ENCODE results near the gene PUS1. TPM values are rescaled to one million over a fixed set of nuclear protein-coding genes. Genes with fewer than 3 reads are reported as not detected.
"Not testable (repeated sequence)": the region's sequence is repeated elsewhere in the genome, so short reads cannot be mapped to it uniquely, and the experiment has no call there.

The PUS1 gene
- total RNA-seq (2014; rRNA removed; shearing (Covaris generic); ENCODE audit: low replicate concordance), result 55.1 and 91.2 TPM in 2 replicates

GRCh38 chr12:131928711-131929580, at the start of gene PUS1:
Gene PUS1 (plus strand): TSS chr12:131929276. CDS start chr12:131929723, 447 bp downstream.
- Histone ChIP-seq H3K27me3 (no peaks in the 10 kb centered on the region), H3K36me3 (peaks cover 39% of the 10 kb centered on the region), H3K9me3 (no peaks in the 10 kb centered on the region), H3K4me3 (peak within 1 kb of the TSS; percentile 74)
- peak; percentile 97 for DNase-seq

- Histone ChIP-seq H3K4me3 (no peak overlapping the region), H3K36me3 (no peaks in the 10 kb centered on the region), H3K9me3 (peaks cover 2% of the 10 kb centered on the region; the same call in 1 of the 2 replicates), H3K27me3 (no peaks in the 10 kb centered on the region; the same call in 1 of the 2 replicates)
- no peak for DNase-seq
These were observed 46.1 kb upstream of the PUS1 start for GRCh38 chr12:131882804-131883520.

- no peak for DNase-seq
- no peaks in the 10 kb centered on the region for H3K36me3 ChIP-seq
- no peaks in the 10 kb centered on the region for H3K27me3 ChIP-seq
- no peak overlapping the region for H3K4me3 ChIP-seq
- H3K9me3 ChIP-seq, result peaks cover 2% of the 10 kb centered on the region; the same call in 1 of the 2 replicates
These were observed 45.6 kb upstream of the PUS1 start for GRCh38 chr12:131883521-131883900.

- H3K9me3 ChIP-seq, H3K4me3 ChIP-seq, H3K36me3 ChIP-seq, H3K27me3 ChIP-seq: not testable (repeated sequence)
- peak; percentile 81 for DNase-seq
These were observed 44.0 kb upstream of the PUS1 start for GRCh38 chr12:131885076-131885475.

GRCh38 chr12:131885543-131886057, 43.5 kb upstream of the PUS1 start:
- no peak overlapping the region for H3K4me3 ChIP-seq
- no peaks in the 10 kb centered on the region for H3K27me3 ChIP-seq
- DNase-seq, result no peak
- no peaks in the 10 kb centered on the region for H3K36me3 ChIP-seq
- peaks cover 2% of the 10 kb centered on the region; the same call in 1 of the 2 replicates for H3K9me3 ChIP-seq

GRCh38 chr12:131891722-131892121, 37.4 kb upstream of the PUS1 start:
- DNase-seq, H3K9me3 ChIP-seq, H3K4me3 ChIP-seq, H3K27me3 ChIP-seq, H3K36me3 ChIP-seq: not testable (repeated sequence)

- no peaks in the 10 kb centered on the region for H3K9me3 ChIP-seq
- H3K36me3 ChIP-seq, result peaks cover 13% of the 10 kb centered on the region
- DNase-seq, result no peak
- H3K4me3 ChIP-seq, result no peak overlapping the region
- H3K27me3 ChIP-seq, result no peaks in the 10 kb centered on the region
These were observed 36.1 kb upstream of the PUS1 start for GRCh38 chr12:131892711-131893604.

- Histone ChIP-seq H3K27me3 (no peaks in the 10 kb centered on the region), H3K9me3 (no peaks in the 10 kb centered on the region), H3K36me3 (peaks cover 15% of the 10 kb centered on the region), H3K4me3 (no peak overlapping the region)
- DNase-seq, result no peak
These were observed 35.3 kb upstream of the PUS1 start for GRCh38 chr12:131893605-131894312.

- DNase-seq, result peak; percentile 94
- Histone ChIP-seq H3K9me3 (no peaks in the 10 kb centered on the region), H3K4me3 (peak within 1 kb of the TSS; percentile 49), H3K36me3 (peaks cover 15% of the 10 kb centered on the region), H3K27me3 (no peaks in the 10 kb centered on the region)
These were observed 34.7 kb upstream of the PUS1 start, which contains the start of gene ULK1 for GRCh38 chr12:131894313-131894860. Gene ULK1 (plus strand): TSS chr12:131894622. CDS start chr12:131895002, 380 bp downstream.

- H3K27me3 ChIP-seq, result no peaks in the 10 kb centered on the region
- DNase-seq, result no peak
- no peaks in the 10 kb centered on the region for H3K9me3 ChIP-seq
- H3K36me3 ChIP-seq, result peaks cover 19% of the 10 kb centered on the region
- peak overlapping the region; percentile 49 for H3K4me3 ChIP-seq
These were observed 34.0 kb upstream of the PUS1 start for GRCh38 chr12:131894981-131895639.

GRCh38 chr12:131895640-131896079, 33.4 kb upstream of the PUS1 start:
- Histone ChIP-seq H3K36me3 (peaks cover 22% of the 10 kb centered on the region), H3K4me3 (peak overlapping the region; percentile 49), H3K27me3 (no peaks in the 10 kb centered on the region), H3K9me3 (no peaks in the 10 kb centered on the region)
- DNase-seq, result no peak

GRCh38 chr12:131896080-131896810, 32.8 kb upstream of the PUS1 start:
- no peaks in the 10 kb centered on the region for H3K9me3 ChIP-seq
- peaks cover 22% of the 10 kb centered on the region for H3K36me3 ChIP-seq
- H3K27me3 ChIP-seq, result no peaks in the 10 kb centered on the region
- DNase-seq, result peak; percentile 92
- peak overlapping the region; percentile 49 for H3K4me3 ChIP-seq

- H3K36me3 ChIP-seq, result peaks cover 22% of the 10 kb centered on the region
- H3K27me3 ChIP-seq, result no peaks in the 10 kb centered on the region
- H3K4me3 ChIP-seq, result peak overlapping the region; percentile 49
- H3K9me3 ChIP-seq, result no peaks in the 10 kb centered on the region
- peak; percentile 90 for DNase-seq
These were observed 32.2 kb upstream of the PUS1 start for GRCh38 chr12:131896811-131897270.

GRCh38 chr12:131897276-131897675, 31.8 kb upstream of the PUS1 start:
- no peak for DNase-seq
- Histone ChIP-seq H3K36me3 (peaks cover 22% of the 10 kb centered on the region), H3K4me3 (no peak overlapping the region)

More at GRCh38 chr12:131897276-131897675, 31.8 kb upstream of the PUS1 start:
- Histone ChIP-seq H3K27me3 (no peaks in the 10 kb centered on the region), H3K9me3 (no peaks in the 10 kb centered on the region)

Measured in MG63 (cell line).